CD1c-positive myeloid dendritic cell (primary cell): Measurements from ENCODE around the gene HAX1.
"Not testable (repeated sequence)": the region's sequence is repeated elsewhere in the genome, so short reads cannot be mapped to it uniquely, and the experiment has no call there.

Source experiments
- DNase-seq: peaks from one replicate; pipeline ENCODE4 v3.0.0-alpha.2; 2016; ENCODE audit errors: extremely low spot score

HAX1 gene

DNA sequence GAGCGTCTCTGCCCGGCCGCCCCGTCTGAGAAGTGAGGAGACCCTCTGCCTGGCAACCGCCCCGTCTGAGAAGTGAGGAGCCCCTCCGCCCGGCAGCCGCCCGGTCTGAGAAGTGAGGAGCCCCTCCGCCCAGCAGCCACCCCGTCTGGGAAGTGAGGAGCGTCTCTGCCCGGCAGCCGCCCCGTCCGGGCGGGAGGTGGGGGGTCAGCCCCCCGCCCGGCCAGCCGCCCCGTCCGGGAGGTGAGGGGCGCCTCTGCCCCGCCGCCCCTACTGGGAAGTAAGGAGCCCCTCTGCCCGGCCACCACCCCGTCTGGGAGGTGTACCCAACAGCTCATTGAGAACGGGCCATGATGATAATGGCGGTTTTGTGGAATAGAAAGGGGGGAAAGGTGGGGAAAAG, 15.2 kb downstream of the HAX1 start:
- DNase-seq: not testable (repeated sequence)

DNA sequence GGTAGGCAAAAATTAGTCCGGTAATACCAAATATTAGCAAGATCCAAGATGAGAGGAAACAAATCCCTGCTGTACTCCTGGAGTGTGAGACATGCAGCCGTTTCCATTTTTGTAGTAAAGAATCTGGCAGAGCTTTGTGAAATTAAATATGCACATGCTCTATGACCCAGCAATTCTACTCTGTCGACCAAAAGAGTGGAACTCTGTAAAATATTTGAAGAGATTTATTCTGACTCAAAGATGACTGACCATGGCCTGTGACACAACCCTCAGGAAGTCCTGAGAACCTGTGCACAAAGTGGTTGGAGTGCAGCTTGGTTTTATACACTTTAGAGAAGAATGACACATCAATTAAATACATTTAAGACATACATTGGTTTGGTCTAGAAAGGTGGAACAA, 16.2 kb downstream of the HAX1 start:
- no peak for DNase-seq

GRCh38 chr1:154290921-154291320, 18.5 kb downstream of the HAX1 start:
- no peak for DNase-seq

DNA sequence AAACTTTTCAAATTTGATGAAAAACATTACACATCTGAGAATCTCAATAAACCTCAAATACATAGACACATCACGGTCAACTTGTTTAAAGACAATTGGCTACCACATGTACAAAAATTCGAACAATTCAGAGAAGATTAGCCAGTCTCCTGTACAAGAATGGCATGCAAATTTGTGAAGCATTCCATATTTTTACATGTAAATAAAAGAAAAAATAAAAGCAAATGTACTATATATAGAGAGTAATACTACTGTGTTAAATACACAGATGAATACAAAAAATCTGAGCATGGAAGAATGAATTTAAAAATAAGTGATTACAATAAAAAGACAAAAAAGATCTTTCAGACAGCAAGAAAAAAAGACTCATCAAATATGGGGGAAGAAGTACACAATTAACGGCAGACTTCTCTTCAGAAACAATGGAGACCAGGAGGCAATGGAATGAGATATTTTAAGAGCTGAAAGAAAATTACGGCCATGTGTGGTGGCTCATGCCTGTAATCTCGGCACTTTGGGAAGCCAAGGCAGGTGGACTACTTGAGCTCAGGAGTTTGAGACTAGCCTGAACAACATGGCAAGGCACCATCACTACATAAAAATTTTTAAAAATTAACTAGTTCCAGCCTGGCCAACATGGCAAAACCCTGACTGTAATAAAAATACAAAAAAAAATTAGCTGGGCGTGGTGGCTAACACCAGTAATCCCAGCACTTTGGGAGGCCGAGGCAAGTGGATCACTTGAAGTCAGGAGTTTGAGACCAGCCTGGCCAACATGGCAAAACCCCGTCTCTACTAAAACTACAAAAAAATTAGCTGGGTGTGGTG, 23.2 kb downstream of the HAX1 start:
- DNase-seq: peak; percentile 12

- no peak for DNase-seq
These were observed 29.2 kb downstream of the HAX1 start for GRCh38 chr1:154301582-154301981.

GRCh38 chr1:154304664-154305337, 32.4 kb downstream of the HAX1 start:
- no peak for DNase-seq

GRCh38 chr1:154306151-154306550, 33.7 kb downstream of the HAX1 start:
- no peak for DNase-seq

GRCh38 chr1:154307670-154308270, 35.3 kb downstream of the HAX1 start:
- DNase-seq: not testable (repeated sequence)

DNA sequence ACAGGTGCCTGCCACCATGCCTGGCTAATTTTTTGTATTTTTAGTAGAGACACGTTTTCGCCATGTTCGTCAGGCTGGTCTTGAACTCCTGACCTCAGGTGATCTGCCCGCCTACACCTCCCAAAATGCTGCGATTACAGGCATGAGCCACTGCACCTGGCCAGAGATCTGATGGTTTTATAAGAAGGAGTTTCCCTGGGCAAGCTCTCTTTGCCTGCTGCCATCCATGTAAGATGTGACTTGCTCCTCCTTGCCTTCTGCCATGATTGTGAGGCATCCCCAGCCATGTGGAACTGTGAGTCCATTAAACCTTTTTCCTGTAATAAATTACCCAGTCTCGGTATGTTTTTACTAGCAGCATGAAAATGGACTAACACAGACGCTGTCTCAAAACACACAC, 36.7 kb downstream of the HAX1 start:
- not testable (repeated sequence) for DNase-seq

DNA sequence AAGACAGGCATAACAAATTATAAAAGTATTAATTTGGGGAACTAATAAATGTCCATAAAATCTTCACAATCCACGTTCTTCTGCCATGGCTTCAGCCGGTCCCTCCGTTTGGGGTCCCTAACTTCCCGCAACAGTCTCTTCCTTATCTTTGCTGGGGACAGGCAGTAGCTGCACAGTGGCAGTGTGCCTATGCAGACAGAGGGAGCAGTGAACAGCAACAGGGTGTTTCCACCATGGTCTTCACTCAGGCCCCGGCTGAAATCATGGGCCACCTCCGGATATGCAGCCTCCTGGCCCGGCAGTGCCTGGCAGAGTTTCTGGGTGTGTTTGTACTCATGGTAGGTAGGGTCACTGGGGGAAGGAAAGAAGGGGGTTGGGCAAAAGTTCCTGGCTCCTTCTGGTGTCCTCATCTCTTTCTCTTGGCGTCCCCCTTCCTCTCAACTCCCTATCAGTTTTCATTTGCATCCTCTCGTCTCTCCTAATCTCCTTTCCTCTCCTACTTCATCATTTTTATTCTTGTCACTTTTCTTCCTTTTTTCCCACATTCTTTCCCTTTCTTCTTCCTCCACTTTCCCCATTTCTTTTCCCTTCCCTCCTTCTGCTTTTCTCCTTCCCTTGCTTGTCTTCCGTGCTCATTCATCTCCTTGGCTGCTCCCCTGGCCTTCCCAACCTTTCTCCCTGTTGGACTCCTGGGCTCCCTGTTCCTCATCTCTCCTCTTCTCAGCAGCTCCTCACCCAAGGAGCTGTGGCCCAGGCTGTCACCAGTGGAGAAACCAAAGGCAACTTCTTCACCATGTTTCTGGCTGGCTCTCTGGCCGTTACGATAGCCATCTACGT, 40.0 kb downstream of the HAX1 start:
- not testable (repeated sequence) for DNase-seq

DNA sequence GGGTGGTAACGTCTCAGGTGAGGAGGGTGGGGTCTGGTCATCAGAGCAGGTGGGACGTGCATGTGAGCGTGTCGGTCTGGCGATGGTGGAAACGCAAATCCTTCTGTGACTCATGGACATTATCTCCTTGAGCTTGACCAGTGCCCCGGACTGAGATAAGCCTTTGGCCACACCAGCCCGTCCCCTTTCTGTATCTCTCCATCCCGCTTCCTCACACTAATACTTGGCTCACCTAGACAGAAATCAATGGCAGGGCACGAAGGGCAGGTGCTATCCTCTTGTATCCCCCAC, 40.6 kb downstream of the HAX1 start:
- no peak for DNase-seq

- DNase-seq: not testable (repeated sequence)
These were observed 41.8 kb downstream of the HAX1 start for GRCh38 chr1:154314226-154314625.

- no peak for DNase-seq
These were observed 44.3 kb downstream of the HAX1 start for GRCh38 chr1:154316704-154317103.

- no peak for DNase-seq
These were observed 46.0 kb downstream of the HAX1 start for GRCh38 chr1:154318386-154318785.

DNA sequence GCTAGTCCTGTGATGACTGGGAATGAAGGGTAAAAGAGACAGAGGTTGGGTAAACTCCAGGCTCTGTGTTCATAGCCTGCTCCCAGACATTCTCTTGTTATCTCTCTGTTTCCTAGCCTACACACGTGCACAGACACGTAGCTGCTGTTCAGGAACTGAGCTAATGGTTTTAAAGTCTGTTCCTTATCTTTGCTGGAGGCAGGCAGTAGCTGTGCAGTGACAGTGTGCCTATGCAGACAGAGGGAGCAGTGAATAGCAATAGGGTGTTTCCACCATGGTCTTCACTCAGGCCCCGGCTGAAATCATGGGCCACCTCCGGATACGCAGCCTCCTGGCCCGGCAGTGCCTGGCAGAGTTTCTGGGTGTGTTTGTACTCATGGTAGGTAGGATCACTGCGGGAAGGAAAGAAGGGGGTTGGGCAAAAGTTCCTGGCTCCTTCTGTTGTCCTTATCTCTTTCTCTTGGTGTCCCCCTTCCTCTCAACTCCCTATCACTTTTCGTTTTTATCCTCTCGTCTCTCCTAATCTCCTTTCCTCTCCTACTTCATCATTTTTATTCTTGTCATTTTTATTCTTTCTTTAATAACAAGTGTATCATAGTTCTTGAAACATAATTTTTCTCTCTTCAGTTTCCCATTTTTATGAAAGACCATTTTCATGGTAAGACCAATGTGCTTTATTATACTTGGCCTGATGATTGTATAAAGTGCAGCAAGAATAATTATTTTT, 48.6 kb downstream of the HAX1 start, which contains the start of gene AQP10:
Gene AQP10, plus strand, starts transcription at position 212 of the 727 bp plus-strand sequence. Its CDS starts 63 bp downstream, at position 275.
- DNase-seq: peak; percentile 45

DNA sequence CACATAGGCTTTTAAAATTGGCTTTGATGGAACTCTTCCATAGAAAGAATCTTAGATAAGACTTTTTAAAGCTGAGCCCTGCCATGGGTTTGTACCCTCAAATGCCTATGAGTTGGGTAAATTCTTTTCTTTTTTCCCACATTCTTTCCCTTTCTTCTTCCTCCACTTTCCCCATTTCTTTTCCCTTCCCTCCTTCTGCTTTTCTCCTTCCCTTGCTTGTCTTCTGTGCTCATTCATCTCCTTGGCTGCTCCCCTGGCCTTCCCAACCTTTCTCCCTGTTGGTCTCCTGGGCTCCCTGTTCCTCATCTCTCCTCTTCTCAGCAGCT, 49.1 kb downstream of the HAX1 start:
- DNase-seq: not testable (repeated sequence)

DNA sequence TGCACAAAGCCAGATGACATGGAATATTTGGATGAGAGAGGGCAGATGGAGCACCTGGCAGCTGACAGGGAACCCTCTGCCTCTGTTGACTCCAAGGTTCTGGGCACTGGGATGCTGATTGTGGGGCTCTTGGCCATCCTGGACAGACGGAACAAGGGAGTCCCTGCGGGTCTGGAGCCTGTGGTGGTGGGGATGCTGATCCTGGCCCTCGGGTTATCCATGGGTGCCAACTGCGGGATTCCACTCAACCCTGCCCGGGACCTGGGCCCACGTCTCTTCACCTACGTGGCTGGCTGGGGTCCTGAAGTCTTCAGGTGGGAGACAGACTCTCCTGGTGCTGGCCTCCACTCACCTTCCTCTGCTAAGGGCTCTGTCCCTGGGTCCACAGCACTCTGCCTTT, 51.1 kb downstream of the HAX1 start:
- no peak for DNase-seq

GRCh38 chr1:154324241-154324640, 51.8 kb downstream of the HAX1 start:
- DNase-seq: peak; percentile 9

DNA sequence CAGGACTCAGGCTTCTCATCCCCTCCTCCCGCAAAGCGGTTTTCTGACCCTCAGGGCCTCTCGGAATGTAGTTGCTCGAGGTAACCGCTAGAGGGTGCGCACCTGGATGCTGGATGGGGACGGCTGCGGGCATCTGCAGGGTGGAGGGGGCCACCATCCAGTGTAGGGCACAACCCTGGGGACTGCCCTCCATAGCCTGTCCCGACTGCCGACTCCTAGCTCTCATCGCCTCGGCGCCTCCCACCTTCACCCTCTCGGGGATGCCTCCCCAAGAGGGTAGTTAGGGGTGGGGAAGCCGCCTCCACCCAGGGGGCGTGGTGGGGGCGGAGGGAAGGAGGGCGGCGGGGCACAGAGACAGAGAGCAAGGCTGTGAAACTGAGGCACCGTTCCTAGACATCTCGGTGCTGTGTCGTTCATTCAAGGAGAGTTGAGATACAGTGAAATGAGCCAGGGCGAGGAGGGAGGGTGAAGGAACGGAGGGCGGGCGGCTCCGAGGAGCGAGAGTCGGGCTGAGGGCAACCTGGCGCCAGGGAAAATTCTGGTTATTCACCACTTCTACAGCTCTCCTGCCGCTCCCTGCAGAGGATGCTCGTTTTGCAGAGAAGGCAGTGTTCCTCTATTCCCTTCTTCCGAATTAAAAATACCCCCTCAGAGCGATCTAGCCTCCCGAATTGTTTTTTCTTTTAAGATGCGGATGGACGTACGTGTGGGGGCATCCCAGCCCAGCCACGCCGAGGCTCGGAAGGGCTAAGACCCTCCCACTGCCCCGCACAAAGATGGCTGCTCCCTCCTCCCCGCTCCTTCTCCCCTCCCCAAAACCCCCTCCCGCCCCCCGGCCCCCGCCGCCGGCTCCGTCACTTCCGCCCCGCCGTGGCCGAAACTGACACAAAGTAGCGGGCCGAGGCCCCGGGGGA, 52.5 kb downstream of the HAX1 start, which contains the start of gene ATP8B2:
Gene ATP8B2, plus strand, starts transcription at position 857 of the 914 bp plus-strand sequence. CDS start 2,617 bp downstream, outside the sequence.
- peak; percentile 60 for DNase-seq
